Glomerular visceral epithelial cell (primary cell): ENCODE results near the gene SMOC1.

Source experiments
- DNase-seq: peaks from one replicate; pipeline ENCODE4 v3.0.0-alpha.2; 2016; ENCODE audit errors: extremely low spot score

The SMOC1 gene

GRCh38 chr14:70034257-70034656, 155.0 kb downstream of the SMOC1 start:
- no peak for DNase-seq

- DNase-seq = no peak
Observed at GRCh38 chr14:70036665-70037064, 157.4 kb downstream of the SMOC1 start.

GRCh38 chr14:70043001-70043400, 163.8 kb downstream of the SMOC1 start:
- no peak for DNase-seq

- no peak for DNase-seq
Observed at GRCh38 chr14:70045310-70045709, 166.1 kb downstream of the SMOC1 start.

GRCh38 chr14:70045844-70046535, 166.8 kb downstream of the SMOC1 start:
- peak; percentile 70 for DNase-seq

GRCh38 chr14:70047598-70048312, 168.5 kb downstream of the SMOC1 start:
- DNase-seq = no peak

- no peak for DNase-seq
Observed at GRCh38 chr14:70048313-70048654, 169.1 kb downstream of the SMOC1 start.

- DNase-seq = no peak
Observed at GRCh38 chr14:70049605-70050004, 170.4 kb downstream of the SMOC1 start.

GRCh38 chr14:70050136-70050535, 170.9 kb downstream of the SMOC1 start:
- DNase-seq = no peak

- DNase-seq = peak; percentile 9
Observed at GRCh38 chr14:70052990-70053389, 173.8 kb downstream of the SMOC1 start.

- no peak for DNase-seq
Observed at GRCh38 chr14:70057519-70058136, 178.4 kb downstream of the SMOC1 start.

GRCh38 chr14:70059545-70059944, 180.3 kb downstream of the SMOC1 start:
- DNase-seq = no peak

- DNase-seq = peak; percentile 11
Observed at GRCh38 chr14:70061108-70061507, 181.9 kb downstream of the SMOC1 start.

- DNase-seq = no peak
Observed at GRCh38 chr14:70064136-70064865, 185.1 kb downstream of the SMOC1 start.

- no peak for DNase-seq
Observed at GRCh38 chr14:70067810-70068209, 188.6 kb downstream of the SMOC1 start.

GRCh38 chr14:70069186-70069585, 190.0 kb downstream of the SMOC1 start:
- DNase-seq = no peak

GRCh38 chr14:70073924-70074566, 194.8 kb downstream of the SMOC1 start:
- DNase-seq = peak; percentile 40

- DNase-seq = no peak
Observed at GRCh38 chr14:70077005-70077404, 197.8 kb downstream of the SMOC1 start.

GRCh38 chr14:70077720-70078119, 198.5 kb downstream of the SMOC1 start:
- no peak for DNase-seq

GRCh38 chr14:70078329-70078728, 199.1 kb downstream of the SMOC1 start:
- DNase-seq = no peak

GRCh38 chr14:70080076-70080475, 200.9 kb downstream of the SMOC1 start:
- no peak for DNase-seq
